HG02885 (cell line): ENCODE data around the gene MYO1E.

Experiments used
- ATAC-seq: cut with Tn5 transposase; IDR thresholded peaks from one replicate; pipeline ENCODE4 v1.9.1; 2021; ENCODE audit warnings: mild to moderate bottlenecking; ENCODE audit not compliant: unreplicated experiment, poor library complexity

The MYO1E gene

GRCh38 chr15:59242649-59243048 is 130.0 kb downstream of the MYO1E start:
- no peak for ATAC-seq

GRCh38 chr15:59240036-59240435 is 132.6 kb downstream of the MYO1E start:
- no peak for ATAC-seq

- ATAC-seq: peak; percentile 48
Observed at GRCh38 chr15:59237924-59238331, 134.7 kb downstream of the MYO1E start.

- peak; percentile 58 for ATAC-seq
Observed at GRCh38 chr15:59237119-59237855, 135.4 kb downstream of the MYO1E start.

- no peak for ATAC-seq
Observed at GRCh38 chr15:59236394-59236793, 136.3 kb downstream of the MYO1E start.

- no peak for ATAC-seq
Observed at GRCh38 chr15:59232476-59232875, 140.2 kb downstream of the MYO1E start.

- ATAC-seq: no peak
Observed at GRCh38 chr15:59230531-59231055, 142.1 kb downstream of the MYO1E start.

GRCh38 chr15:59229453-59229852 is 143.2 kb downstream of the MYO1E start:
- no peak for ATAC-seq

GRCh38 chr15:59229015-59229414 is 143.7 kb downstream of the MYO1E start:
- ATAC-seq: no peak

GRCh38 chr15:59227021-59227420 is 145.7 kb downstream of the MYO1E start:
- no peak for ATAC-seq

GRCh38 chr15:59224474-59224873 is 148.2 kb downstream of the MYO1E start:
- no peak for ATAC-seq

- ATAC-seq: no peak
Observed at GRCh38 chr15:59223736-59224135, 148.9 kb downstream of the MYO1E start.

- ATAC-seq: no peak
Observed at GRCh38 chr15:59222906-59223550, 149.6 kb downstream of the MYO1E start.

- no peak for ATAC-seq
Observed at GRCh38 chr15:59221511-59222505, 150.9 kb downstream of the MYO1E start.

GRCh38 chr15:59218710-59219109 is 154.0 kb downstream of the MYO1E start:
- no peak for ATAC-seq

- ATAC-seq: no peak
Observed at GRCh38 chr15:59217876-59218498, 154.7 kb downstream of the MYO1E start.

- no peak for ATAC-seq
Observed at GRCh38 chr15:59216911-59217310, 155.8 kb downstream of the MYO1E start.

GRCh38 chr15:59210186-59210585 is 162.5 kb downstream of the MYO1E start:
- no peak for ATAC-seq

- no peak for ATAC-seq
Observed at GRCh38 chr15:59208613-59209249, 163.9 kb downstream of the MYO1E start.
